Neural progenitor cell (in vitro differentiated cells): ENCODE data around the gene LSM14A.

Experiments used
- EZH2 ChIP-seq: fragments of 200-600 bp; sonication (generic); IDR thresholded peaks from 2 replicates; pipeline ENCODE4 v1.6.1; 2017; ENCODE audit warnings: antibody characterized with exemption, mild to moderate bottlenecking, moderate library complexity
- EZH2phosphoT487 ChIP-seq: fragments of 200-600 bp; sonication (generic); IDR thresholded peaks from 2 replicates; pipeline ENCODE4 v1.6.1; 2017; ENCODE audit warnings: antibody characterized with exemption
- TF ChIP-seq, protein P1 (sequence below): fragments of 200-600 bp; sonication (generic); IDR thresholded peaks from 2 replicates; pipeline ENCODE4 v1.5.1; 2017; ENCODE audit warnings: antibody characterized with exemption, mild to moderate bottlenecking

DNA sequence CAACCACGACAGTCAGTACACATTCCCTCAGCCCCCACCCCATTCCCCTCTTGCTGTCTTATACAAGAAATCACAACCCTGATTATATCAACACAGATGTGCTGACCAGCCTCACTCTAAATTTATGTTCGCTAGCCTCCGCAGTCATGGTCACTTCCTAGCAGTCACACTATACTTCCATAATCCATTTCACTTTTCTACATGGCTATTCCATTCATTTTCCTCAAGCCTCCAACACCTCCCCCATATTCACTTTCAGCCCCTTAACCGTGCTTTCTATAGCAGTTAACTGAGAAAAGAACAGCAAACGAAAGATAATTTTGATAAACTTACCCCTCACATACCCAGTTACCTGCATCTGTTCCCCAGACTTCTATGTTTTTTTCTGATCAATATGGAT, 8.4 kb downstream of the LSM14A start:
- TF ChIP-seq, protein P1, sequence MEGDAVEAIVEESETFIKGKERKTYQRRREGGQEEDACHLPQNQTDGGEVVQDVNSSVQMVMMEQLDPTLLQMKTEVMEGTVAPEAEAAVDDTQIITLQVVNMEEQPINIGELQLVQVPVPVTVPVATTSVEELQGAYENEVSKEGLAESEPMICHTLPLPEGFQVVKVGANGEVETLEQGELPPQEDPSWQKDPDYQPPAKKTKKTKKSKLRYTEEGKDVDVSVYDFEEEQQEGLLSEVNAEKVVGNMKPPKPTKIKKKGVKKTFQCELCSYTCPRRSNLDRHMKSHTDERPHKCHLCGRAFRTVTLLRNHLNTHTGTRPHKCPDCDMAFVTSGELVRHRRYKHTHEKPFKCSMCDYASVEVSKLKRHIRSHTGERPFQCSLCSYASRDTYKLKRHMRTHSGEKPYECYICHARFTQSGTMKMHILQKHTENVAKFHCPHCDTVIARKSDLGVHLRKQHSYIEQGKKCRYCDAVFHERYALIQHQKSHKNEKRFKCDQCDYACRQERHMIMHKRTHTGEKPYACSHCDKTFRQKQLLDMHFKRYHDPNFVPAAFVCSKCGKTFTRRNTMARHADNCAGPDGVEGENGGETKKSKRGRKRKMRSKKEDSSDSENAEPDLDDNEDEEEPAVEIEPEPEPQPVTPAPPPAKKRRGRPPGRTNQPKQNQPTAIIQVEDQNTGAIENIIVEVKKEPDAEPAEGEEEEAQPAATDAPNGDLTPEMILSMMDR: no peak
- TF ChIP-seq EZH2phosphoT487 (no peak), EZH2 (no peak)
